Spleen (tissue), 7 donors: ENCODE data around the gene NPTN.

Experiments used
- CTCF ChIP-seq, 11 experiments: fragments of 200-600 bp in 7 of 11; fragments of 450-650 bp in 4 of 11; sonication (generic) in 4 of 11; IDR thresholded peaks in 8 of 11; conservative IDR thresholded peaks in 3 of 11; 1 replicate in 7 of 11; 2 replicates in 4 of 11; pipeline versions ENCODE4 v1.4.0 to v1.8.0; 2016 to 2021; ENCODE audit warnings: antibody characterized with exemption in 11 of 11, inconsistent platforms in 4 of 11, mild to moderate bottlenecking in 1 of 11
- POLR2A ChIP-seq, 3 donors: fragments of 450-650 bp; IDR thresholded peaks; one replicate each; pipeline ENCODE4 v1.5.1; 2017; ENCODE audit warnings: antibody characterized with exemption in 3 of 3, mild to moderate bottlenecking in 1 of 3
- donor health status: DM: no; HTN: no; CAD: no; lungs with moderate emphysema.
- donor health status: DM: no; HTN: no; CAD: no.
- donor health status: DM: no; HTN: no; CAD: no.

- TF ChIP-seq CTCF (IDR thresholded peaks at IDR 0.05 in 8 of 11, conservative IDR thresholded peaks at IDR 0.05 in 3 of 11) (no peak), POLR2A (IDR thresholded peaks at IDR 0.05) (no peak)
Measured at GRCh38 chr15:73629798-73630429, 3.3 kb downstream of the NPTN start.
